HG02852 (cell line): ENCODE measurements around the gene C8G.

Experiments
- ATAC-seq: cut with Tn5 transposase; IDR thresholded peaks from one replicate; pipeline ENCODE4 v1.9.1; 2021; ENCODE audit warnings: mild to moderate bottlenecking, moderate library complexity; ENCODE audit not compliant: unreplicated experiment

Gene C8G

GRCh38 chr9:136940526-136941230, 4.4 kb upstream of the C8G start:
- no peak for ATAC-seq

DNA sequence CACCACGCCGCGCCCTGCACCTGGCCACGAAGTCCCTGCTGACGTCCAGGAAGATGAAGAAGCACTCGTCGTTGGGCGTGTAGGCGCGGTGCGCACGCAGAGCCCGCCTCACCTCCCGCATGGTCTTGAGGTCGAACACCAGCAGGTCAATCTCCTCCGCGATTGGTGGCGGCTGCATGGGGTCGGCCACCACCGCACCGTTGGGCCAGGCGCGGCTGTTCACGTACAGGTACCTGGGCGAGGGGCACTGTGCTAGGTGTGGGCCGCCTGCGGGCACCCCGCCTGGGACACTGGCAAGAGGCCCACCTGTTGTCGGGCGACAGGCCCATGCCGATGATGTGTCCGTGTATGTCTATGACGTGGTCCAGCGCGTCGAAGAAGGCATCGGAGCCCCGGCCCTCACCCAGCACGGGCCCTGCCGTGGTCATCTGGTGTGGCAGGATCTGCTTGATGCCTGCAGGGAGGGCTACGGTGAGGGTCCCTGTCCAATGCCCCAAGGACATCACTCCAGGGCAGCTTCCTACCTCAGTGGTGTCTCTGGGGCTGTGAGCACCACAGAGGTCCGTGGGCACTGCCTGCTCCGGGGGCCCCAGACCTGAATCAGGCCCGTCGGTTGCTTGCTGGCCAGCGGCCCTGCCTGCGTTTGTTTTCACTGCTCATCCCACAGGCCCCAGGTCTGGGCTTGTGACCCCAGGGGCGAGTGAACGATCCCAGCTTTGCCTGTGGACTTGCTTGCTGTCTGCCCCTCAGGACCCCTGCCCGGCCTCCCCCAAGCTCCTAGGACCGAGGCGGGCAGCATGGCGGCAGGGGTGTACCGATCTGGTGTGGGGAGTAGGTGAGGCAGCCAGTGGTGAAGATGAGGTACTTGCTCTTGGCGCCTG, 3.6 kb upstream of the C8G start:
- no peak for ATAC-seq

DNA sequence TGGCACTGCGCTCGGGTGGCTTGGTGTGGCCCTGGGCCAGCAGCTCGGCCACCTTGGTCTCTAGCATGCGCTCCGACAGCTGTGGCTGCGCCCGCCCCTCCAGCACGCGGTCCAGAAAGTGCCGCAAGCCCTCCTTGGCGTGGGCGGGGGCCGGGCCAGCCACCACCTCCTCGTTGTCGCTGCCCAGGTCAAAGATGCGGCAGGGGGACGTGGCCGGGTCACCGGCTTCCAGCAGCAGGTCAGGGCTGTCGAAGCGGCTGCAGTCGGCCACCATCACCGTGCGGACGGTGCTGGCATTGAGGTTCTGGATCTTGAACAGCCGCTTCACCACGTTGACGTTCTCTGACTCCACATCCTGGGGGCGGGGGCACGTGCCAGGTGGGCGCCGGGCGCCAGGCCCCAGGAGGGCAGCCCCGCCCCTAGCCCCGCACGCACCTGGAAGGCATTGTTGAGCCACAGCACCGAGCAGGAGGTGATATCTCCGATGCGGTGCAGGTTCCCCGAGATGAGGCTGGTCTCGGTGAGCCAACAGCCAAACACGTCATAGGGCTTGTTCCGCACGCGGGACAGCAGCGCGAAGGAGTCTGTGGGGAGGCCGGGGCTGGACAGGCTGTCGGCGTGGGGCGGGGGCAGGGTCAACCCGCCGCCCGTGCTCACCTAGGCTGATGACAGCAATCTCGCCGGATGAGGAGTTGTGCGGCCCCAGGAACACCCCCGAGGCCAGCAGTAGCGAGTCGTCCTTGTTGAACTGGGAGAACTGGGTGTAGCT, 2.7 kb upstream of the C8G start:
- no peak for ATAC-seq

- ATAC-seq, result no peak
Observed at GRCh38 chr9:136942881-136943230, 2.2 kb upstream of the C8G start.

GRCh38 chr9:136943291-136944211, 1.5 kb upstream of the C8G start:
- ATAC-seq, result peak; percentile 6

DNA sequence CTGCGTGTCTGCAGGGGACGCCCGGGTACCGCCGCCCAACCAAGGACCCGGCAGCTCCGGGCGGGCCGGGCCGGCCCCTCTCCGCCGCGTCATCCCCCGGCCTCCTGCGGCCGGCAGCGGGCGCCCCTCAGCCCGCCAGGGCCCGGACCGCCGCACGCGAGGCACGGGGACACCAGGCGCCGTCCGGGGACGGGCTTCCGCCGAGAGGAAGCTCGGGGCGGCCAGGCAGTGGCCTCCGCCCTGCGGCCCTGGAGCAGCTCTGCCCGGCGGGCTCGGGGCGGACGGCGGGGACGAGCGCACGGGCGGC, 878 bp upstream of the C8G start:
- ATAC-seq, result peak; percentile 38

DNA sequence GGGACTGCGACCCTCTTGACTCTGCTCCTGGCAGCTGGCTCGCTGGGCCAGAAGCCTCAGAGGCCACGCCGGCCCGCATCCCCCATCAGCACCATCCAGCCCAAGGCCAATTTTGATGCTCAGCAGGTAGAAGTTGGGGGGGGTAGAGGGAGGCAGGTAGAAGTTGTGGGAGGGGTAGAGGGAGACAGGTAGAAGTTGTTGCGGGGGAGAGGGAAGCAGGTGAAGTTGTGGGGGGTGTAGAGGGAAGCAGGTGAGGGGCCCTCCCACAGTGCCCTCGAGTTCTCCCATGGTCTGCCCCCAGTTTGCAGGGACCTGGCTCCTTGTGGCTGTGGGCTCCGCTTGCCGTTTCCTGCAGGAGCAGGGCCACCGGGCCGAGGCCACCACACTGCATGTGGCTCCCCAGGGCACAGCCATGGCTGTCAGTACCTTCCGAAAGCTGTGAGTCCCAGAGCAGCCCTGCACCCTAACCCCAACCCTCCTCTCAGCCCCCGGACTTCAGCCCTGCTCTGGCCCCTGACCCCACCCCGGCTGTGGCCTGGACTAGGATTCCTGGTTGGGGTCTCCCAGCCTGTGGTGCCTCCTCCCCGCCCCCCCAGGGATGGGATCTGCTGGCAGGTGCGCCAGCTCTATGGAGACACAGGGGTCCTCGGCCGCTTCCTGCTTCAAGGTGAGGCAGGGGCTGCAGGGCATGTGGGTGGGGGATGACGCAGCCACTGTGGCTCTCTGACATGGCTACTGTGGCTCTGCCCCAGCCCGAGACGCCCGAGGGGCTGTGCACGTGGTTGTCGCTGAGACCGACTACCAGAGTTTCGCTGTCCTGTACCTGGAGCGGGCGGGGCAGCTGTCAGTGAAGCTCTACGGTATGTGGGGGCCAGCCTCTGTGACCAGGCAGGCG, 537 bp downstream of the C8G start:
- ATAC-seq, result no peak

DNA sequence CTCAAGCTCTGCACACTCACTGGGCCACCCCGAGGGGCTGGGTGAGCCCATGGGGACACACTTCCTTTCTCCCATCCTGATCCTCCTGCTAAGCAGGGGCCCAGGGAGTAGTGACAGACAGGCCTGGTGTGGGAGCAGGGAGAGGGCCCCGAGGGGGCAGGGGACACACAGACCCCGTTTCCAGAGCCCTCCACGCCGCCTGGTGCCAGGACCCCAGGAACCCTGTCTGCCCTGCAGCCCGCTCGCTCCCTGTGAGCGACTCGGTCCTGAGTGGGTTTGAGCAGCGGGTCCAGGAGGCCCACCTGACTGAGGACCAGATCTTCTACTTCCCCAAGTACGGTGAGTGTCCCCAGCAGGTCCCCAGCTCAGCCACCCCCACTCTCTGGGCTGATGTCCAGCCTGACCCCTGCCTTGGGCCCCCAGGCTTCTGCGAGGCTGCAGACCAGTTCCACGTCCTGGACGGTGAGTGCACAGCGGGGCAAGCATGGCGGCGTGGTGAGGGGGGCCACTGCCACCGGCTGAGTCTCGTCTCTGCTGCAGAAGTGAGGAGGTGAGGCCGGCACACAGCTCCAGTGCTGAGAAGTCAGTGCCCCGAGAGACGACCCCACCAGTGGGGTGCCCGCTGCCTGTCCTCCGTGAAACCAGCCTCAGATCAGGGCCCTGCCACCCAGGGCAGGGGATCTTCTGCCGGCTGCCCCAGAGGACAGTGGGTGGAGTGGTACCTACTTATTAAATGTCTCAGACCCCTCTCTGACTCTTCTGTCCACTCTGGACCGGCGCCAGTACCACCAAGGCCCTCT, 1.4 kb downstream of the C8G start:
- ATAC-seq, result no peak

DNA sequence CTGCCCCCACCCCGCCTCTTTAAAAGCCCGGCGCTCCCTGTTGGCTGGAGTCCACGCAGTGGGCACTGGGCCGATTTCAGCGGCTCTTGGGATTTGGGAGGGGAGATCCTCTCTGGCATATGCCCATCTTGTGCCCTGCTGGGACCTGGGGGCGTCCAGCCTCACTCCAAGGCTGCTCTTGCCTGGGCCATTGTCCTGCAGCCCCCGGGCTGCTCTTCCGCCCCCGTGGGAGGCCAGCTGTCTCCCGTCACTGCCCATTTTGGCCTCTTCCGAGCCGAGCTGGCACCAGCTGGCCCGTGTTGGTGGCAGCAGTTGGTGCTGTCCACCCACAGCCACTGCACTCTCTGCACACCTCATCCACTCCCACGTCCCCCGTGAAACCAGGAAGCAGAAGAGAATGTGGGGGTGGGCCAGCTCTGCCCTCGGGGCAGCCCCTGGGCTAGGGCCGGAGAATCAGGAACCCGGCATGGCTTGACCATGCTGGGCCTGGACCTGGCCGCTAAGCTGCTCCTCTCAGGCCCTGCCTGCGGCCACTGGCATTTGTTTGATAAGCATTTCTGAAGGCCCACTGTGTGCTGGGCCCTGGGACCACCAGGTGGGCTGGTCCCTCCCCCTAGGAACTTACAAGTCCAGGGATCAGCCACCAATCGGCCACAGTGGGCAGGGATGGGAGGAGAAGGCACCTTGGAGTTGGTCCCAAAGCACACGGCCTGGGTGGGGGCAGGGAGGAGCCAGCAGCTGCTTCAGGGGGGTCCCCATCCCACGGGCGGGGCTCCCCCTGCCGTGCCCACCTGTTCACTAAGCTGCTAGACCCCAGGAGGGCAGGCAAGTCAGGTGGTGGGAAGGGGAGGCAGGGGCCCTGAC, 2.2 kb downstream of the C8G start:
- no peak for ATAC-seq

GRCh38 chr9:136947955-136948510, 3.0 kb downstream of the C8G start:
- no peak for ATAC-seq

GRCh38 chr9:136949239-136949816, 4.3 kb downstream of the C8G start:
- no peak for ATAC-seq

GRCh38 chr9:136949817-136950655, 5.0 kb downstream of the C8G start:
- ATAC-seq, result peak; percentile 85

DNA sequence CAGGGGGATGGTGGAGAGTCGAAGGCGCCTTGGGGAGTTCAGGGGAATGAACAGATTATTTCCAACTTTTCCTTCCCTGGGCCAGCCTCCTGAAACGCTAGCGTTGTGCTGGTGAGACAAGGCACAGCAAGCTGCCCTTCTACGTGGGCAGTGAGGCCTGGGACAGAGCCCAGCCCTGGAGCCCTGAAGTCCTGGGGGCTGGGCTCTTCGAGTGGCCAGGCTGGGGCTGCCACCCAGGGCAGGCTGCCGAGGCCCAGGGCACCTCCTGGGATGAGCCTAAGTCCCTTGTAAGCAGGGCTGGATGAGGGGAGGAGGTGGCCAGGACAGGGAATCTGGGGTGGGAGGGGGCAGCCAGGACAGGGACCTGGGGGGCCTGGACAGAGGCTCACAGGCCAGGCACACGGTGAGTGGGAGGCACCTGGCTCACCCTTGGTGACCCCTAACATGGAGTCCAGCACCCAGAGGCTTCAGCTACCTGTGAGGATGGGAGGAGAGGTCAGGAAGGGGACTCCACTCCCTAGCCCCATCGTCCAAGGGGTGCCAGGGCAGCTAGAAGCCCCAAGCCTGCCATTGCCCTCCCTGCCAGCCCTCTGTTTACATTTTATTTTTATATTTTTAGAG, 5.7 kb downstream of the C8G start:
- ATAC-seq, result no peak

DNA sequence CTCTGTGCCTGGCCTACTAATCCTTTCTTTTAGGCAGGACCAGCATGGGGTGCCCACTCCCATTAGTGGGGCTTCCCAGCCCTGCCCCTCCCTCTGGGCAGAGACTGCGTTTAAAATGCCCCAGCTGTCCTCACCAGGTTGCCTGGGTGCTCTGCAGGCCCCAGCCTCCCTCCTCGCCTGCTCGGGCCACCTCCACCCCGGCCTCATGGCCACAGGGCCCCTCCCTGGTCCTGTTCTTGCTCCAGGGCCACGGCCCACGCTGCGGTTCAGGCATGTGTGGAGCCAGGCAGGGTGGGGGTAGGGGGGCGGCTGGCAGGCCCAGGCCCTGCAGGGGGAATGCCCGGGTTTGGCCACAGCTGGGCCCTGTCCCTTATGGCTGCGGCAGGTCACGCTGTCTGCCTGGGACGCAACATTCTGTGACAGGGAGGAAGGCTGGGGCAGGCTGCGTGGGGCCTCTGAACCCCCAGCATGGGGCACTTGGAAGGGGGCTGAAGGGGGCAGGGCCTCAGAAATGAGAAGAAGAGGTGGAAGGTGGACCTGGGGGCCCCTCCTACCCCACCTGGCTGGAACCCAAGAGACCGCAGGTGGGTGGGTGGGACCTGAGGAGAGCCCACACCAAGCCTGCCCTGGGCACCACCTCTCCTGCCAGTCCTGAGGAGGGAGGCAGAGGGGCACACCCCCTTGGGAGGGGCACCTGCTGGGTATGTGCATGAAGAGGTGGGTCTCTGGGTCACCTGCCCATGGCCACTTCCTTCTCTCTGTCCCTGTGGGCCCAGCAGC, 6.7 kb downstream of the C8G start, which contains the start of gene LCN12:
Gene LCN12 (plus strand): TSS at position 733 of the 780 bp plus-strand sequence. CDS start 55 bp downstream, outside the sequence.
- ATAC-seq, result no peak

DNA sequence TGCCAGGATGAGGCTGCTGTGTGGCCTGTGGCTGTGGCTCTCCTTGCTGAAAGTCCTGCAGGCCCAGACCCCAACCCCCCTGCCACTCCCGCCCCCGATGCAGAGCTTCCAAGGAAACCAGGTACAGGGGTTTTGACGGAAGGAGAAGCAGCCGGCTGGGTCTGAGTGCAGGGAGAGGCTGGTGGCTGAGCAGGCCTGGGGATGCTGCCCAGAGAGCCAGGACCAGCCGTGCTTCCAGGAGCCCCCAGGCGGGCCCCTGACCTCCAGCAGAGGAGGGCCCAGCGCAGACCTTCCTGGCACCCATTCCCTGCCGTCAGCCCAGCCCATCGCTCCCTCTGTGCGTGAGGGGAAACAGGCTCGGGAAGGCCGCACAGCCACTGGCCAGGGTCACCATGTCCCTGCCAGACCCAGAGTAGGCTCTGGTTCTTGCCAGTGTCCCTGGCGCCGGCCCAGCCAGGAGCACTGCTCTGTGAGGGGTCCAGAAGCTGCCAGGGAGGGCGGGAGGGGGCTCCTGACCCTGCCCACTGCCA, 7.3 kb downstream of the C8G start:
- no peak for ATAC-seq
